ENCODE measurements around the gene CCR1.
"Not testable (repeated sequence)": the region's sequence is repeated elsewhere in the genome, so short reads cannot be mapped to it uniquely, and the experiment has no call there.

Gene CCR1

GRCh38 chr3:46212101-46212500, 4.0 kb upstream of the CCR1 start:
- no peak for DNase-seq (ENCODE audit: low spot score)

GRCh38 chr3:46209746-46210470, 1.8 kb upstream of the CCR1 start:
- DNase-seq (ENCODE audit: low spot score) = no peak

GRCh38 chr3:46209053-46209452, 940 bp upstream of the CCR1 start:
- no peak for DNase-seq (ENCODE audit: low spot score)

- not testable (repeated sequence) for DNase-seq (ENCODE audit: low spot score)
These were observed 599 bp downstream of the CCR1 start for GRCh38 chr3:46207514-46207913.

DNA sequence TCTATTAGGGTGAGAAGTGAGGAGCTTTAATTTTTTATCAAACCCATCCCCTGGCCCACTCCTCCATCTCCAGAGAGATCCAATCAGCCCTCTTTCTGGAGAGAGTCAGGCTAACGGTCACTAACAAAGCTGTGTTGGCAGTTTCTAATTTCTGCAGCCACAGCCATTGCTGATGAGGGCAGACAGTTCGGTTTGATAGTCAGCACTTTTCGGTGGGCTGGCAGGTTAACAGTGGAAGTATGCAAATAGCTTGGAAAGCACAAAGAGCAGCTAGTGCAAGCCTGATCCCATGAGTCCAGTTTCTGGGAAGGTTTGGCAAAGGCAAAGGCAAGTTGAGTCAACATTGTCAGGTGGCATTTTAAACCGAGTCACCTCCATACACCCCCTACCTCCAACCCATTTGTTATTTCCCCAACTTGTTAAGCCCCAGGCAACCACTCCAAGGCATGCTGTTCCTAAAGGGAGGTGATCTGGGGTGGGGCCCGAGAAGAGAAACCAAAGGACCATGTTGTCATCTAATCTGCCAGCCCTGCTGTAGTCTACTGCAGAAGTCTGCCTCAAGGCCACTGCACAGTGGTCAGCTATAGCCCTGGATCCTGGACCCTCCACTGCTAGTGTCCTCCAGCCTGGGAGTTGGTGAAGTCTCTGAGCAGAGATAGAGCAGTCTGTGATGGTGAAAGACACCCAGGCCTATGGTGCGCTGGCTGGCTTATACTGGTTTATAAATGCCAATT, 1.7 kb downstream of the CCR1 start:
- no peak for DNase-seq (ENCODE audit: low spot score)

DNA sequence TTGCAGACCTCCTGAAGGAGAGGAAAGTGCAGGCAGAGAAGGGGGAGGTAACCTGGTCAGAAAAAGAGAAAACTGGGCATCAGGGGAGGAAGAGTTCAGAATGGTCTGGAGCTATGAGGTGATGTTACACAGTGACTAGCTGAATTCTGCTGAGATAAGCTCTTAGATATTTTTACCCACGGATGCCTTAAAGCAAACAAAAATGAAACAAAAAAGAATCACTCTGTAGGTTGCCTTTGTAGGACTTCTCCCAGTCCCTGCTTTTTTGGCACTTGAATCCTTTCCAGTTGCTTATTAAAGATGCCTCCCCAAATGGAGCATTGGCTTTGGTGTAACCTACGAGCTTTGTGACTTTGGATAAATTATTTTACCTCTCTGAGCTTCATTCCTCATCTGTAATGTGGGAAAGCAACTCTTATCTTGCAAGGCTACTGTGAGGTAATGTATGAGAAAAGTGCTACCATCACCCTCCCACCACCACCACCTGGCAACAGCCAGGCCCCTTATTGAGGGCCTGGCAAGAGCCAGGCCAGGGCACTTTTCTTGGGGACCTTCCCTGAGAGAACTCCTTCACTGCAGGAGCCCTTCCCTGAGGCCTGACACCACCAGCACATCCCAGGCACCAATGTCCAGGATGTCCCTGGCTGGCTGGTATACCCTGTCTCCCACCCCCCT, 2.7 kb downstream of the CCR1 start:
- DNase-seq (ENCODE audit: low spot score) = no peak

DNA sequence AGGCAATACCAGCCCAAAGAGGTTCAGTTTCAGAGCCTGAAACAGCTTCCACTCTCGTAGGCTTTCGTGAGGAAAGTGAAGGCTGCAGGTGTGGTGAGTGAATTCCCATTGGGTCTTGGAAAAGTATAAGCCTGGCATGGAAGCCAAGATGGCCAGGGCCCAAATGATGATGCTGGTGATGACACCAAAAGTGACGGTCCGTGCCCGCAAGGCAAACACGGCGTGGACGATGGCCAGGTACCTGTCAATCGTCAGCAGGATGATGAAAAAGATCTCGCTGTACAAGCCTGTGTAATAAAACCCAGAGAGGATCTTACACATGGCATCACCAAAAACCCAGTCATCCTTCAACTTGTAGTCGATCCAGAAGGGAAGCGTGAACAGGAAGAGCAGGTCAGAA, 4.4 kb downstream of the CCR1 start:
- no peak for DNase-seq (ENCODE audit: low spot score)

GRCh38 chr3:46202535-46202934, 5.6 kb downstream of the CCR1 start:
- no peak for DNase-seq (ENCODE audit: low spot score)

- DNase-seq (ENCODE audit: low spot score) = no peak
These were observed 7.3 kb downstream of the CCR1 start for GRCh38 chr3:46200790-46201189.

GRCh38 chr3:46200211-46200610, 7.9 kb downstream of the CCR1 start:
- DNase-seq (ENCODE audit: low spot score) = no peak

DNA sequence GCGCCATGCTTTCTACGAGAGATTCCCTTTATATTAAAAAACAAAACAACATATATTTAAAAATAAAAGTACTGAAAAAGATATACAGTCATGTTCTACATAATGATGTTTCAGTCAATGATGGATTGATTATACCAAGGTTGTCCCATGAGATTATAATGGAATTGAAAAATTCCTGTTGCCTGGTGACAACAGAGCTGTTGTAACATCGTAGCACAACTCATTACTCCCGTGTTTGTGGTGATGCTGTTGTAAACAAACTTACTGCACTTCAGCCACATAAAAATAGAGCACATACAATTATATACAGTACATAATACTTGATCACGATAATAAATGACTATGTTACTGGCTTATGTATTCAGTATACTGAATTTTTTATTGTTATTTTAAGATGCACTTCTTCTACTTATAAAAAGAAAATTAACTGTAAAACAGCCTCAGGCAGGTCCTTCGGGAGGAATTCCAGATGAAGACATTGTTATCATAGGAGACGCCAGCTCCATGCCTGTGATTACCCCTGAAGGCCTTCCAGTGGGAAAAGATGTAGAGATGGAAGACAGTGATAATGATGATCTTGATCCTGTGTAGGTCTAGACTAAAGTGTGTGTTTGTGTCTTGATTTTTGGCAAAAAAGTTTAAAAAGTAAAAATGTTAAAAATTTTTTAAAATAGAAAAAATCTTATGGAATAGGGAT, 11.7 kb downstream of the CCR1 start:
- DNase-seq (ENCODE audit: low spot score) = no peak

DNA sequence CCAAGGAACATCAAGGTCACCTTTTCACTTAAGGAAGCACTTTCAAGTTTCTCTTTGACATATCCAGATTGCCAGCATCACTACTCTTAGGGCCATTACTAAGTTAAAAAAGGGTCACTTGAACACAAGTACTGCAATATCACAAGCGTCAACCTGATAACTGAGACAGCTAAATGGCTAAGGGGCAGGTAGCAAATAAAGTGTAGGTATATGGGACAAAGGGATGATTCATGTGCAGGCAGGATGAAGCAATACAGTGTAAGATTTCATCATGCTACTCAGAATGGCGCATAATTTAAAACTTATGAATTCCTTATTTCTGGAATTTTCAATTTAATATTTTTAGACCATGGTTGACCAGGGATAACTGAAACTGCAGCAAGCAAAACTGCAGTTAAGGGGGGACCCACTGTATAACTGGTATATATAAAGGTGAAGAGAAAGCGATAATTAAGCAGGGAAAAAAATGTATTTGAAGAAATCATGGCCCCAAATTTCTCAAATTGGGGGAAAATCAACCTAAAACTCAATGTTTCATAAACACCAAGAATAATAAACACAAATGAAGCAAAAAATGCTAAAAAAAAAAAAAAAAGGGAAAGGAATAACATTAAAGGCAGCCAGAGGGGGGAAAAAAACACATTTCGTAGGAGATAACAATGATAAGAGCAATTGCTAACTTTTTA, 13.1 kb downstream of the CCR1 start:
- no peak for DNase-seq (ENCODE audit: low spot score)

- DNase-seq (ENCODE audit: low spot score) = no peak
These were observed 14.7 kb downstream of the CCR1 start for GRCh38 chr3:46193436-46193835.

- DNase-seq (ENCODE audit: low spot score) = no peak
These were observed 15.2 kb downstream of the CCR1 start for GRCh38 chr3:46192939-46193338.

GRCh38 chr3:46191730-46192129, 16.4 kb downstream of the CCR1 start:
- no peak for DNase-seq (ENCODE audit: low spot score)

DNA sequence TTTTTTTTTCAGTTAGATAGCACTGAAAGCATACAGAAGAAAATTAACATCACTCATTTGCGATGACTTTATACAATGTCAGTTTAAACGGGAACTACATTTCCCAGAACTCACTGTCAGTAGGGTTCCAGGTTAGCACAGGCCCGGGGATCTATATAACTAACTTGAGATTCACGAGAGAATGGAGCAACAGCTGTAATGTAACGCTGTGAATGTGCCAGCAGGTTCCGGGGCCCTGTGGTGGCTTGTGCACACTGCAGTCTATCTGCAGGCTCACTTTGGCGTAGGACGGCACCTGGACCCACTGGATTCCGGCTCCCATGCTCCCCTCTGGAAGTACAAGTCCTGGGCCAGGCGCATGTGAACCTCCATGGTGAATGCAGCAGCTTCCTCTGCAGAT, 19.4 kb downstream of the CCR1 start:
- DNase-seq (ENCODE audit: low spot score) = no peak

- DNase-seq (ENCODE audit: low spot score) = no peak
These were observed 20.2 kb downstream of the CCR1 start for GRCh38 chr3:46187876-46188275.

DNA sequence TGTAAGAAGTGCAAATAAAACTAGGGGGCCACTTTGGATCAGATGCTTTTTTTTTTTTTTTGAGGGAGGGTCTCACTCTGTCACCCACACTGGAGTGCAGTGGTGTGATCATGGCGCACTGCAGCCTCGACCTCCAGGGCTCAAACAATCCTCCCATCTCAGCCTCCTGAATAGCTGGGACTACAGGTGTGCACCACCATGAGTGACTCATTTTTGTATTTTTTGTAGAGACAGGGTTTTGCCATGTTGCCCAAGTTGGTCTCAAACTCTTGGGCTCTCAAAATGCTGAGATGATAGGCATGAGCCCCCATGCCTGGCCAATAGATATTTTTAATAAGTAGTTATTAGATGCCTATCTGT, 20.8 kb downstream of the CCR1 start:
- DNase-seq (ENCODE audit: low spot score) = no peak

GRCh38 chr3:46186471-46187340, 21.4 kb downstream of the CCR1 start:
- DNase-seq (ENCODE audit: low spot score) = no peak

DNA sequence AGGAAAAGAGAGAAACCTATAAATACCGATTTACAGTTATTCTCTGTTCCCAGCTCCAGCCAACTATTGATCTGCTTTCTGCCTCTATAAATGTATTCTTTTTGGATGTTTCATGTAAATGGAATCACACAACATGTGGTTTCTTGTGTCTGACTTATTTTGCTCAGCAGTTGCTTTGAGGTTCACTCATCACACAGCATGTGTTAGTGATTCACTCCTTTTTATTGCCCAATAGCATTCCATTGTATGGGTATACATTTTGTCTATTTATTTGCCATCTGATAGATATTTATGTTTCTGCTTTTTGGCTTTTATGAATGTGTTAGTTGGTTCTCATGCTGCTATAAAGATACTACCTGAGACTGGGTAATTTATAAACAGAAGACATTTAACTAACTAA, 23.6 kb downstream of the CCR1 start:
- no peak for DNase-seq (ENCODE audit: low spot score)

GRCh38 chr3:46183330-46183729, 24.8 kb downstream of the CCR1 start:
- no peak for DNase-seq (ENCODE audit: low spot score)
